AG10803 (cell line): ENCODE results near the gene SHCBP1L.
"Not testable (repeated sequence)": the region's sequence is repeated elsewhere in the genome, so short reads cannot be mapped to it uniquely, and the experiment has no call there.

Experiments
- DNase-seq: peaks from one replicate; pipeline ENCODE4 v3.0.0; 2010; ENCODE audit warnings: low read depth
- H3K4me3 ChIP-seq: 2 replicates; pipeline ENCODE4 v1.5.1; 2011; ENCODE audit warnings: mild to moderate bottlenecking, low read length, control low read depth
- TF ChIP-seq, protein P1 (sequence below): conservative IDR thresholded peaks from 2 replicates; pipeline ENCODE4 v1.5.1; 2011; ENCODE audit warnings: mild to moderate bottlenecking, low read length, control low read depth, inconsistent platforms

SHCBP1L gene

DNA sequence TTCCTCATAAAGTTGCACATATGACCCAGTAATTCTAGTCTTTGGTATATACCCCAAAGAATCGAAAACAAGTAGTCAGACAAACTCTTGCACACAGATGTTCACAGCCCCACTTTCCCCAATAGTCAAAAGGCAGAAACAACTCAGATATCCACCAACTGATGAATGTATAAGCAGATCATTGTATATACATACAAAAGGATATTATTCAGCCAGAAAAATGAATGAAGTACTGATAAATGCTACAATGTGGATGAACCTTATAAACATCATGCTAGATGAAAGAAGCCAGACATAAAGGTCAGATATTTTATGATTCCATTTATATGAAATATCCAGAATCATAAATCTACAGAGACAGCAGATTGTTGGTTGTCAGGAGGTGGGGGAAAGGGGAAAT lies 27.3 kb downstream of the SHCBP1L start:
- H3K4me3 ChIP-seq: no peak overlapping the region
- no peak for DNase-seq
- TF ChIP-seq, protein P1, sequence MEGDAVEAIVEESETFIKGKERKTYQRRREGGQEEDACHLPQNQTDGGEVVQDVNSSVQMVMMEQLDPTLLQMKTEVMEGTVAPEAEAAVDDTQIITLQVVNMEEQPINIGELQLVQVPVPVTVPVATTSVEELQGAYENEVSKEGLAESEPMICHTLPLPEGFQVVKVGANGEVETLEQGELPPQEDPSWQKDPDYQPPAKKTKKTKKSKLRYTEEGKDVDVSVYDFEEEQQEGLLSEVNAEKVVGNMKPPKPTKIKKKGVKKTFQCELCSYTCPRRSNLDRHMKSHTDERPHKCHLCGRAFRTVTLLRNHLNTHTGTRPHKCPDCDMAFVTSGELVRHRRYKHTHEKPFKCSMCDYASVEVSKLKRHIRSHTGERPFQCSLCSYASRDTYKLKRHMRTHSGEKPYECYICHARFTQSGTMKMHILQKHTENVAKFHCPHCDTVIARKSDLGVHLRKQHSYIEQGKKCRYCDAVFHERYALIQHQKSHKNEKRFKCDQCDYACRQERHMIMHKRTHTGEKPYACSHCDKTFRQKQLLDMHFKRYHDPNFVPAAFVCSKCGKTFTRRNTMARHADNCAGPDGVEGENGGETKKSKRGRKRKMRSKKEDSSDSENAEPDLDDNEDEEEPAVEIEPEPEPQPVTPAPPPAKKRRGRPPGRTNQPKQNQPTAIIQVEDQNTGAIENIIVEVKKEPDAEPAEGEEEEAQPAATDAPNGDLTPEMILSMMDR: no peak

DNA sequence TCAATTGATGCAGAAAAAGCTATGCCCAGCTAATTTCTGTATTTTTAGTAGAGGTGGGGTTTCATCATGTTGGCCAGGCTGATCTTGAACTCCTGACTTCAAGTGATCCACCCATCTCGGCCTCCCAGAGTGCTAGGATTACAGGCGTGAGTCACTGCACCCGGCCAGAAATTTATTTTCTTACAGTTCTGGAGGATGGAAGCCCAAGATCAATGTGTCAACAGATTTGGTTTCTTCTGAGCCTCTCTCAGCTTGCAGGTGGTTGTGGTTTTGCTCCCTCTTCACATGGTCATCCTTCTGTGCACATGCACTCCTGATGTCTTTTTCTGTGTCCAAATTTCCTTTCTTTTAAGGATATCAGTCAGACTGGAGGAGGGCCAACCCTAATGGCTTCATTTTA lies 35.6 kb downstream of the SHCBP1L start:
- no peak overlapping the region for H3K4me3 ChIP-seq
- TF ChIP-seq, protein P1: no peak
- peak; percentile 11 for DNase-seq

GRCh38 chr1:182913401-182913800 lies 39.6 kb downstream of the SHCBP1L start:
- H3K4me3 ChIP-seq: no peak overlapping the region
- no peak for DNase-seq
- TF ChIP-seq, protein P1: no peak

DNA sequence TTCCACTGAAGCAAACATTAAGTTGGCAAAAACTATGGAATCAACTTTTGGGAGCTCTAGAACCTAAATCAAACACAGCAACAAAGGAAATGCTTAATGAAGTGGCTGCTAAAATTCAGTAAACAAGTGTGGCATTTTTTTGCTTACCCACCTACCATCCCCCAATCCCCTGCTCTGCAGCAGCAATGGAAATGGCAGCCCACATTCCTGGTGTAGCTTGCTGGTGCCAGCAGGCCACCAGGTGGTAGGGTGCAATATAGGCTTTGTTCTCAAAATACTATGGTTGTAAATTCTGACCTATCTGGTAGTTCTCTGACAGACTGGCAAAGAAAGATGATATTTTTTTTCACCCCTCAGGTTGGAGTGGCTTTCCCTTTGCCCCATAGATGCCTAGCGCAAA lies 42.8 kb downstream of the SHCBP1L start:
- H3K4me3 ChIP-seq: no peak overlapping the region
- DNase-seq: no peak
- TF ChIP-seq, protein P1: no peak

GRCh38 chr1:182909578-182909977 lies 43.4 kb downstream of the SHCBP1L start:
- H3K4me3 ChIP-seq: no peak overlapping the region
- no peak for DNase-seq
- TF ChIP-seq, protein P1: no peak

GRCh38 chr1:182905321-182905720 lies 47.6 kb downstream of the SHCBP1L start:
- DNase-seq: no peak
- TF ChIP-seq, protein P1: no peak
- H3K4me3 ChIP-seq: no peak overlapping the region

GRCh38 chr1:182901946-182902345 lies 51.0 kb downstream of the SHCBP1L start:
- DNase-seq, H3K4me3 ChIP-seq: not testable (repeated sequence)

GRCh38 chr1:182897696-182898095 lies 55.3 kb downstream of the SHCBP1L start:
- DNase-seq: no peak
- TF ChIP-seq, protein P1: no peak
- H3K4me3 ChIP-seq: no peak overlapping the region
